Subcutaneous abdominal adipose tissue (tissue), 5 donors: ENCODE data around the gene SEMA6B.
A peak's percentile ranks its signal among the peaks of the same experiment; 100 is the strongest.

Experiments
- H3K27ac ChIP-seq: one replicate; pipeline ENCODE4 v1.7.0; 2013; ENCODE audit warnings: low read depth, mild to moderate bottlenecking, inconsistent platforms, low read length, moderate library complexity
- H3K27me3 ChIP-seq, 5 donors: one replicate each; pipeline ENCODE4 v1.7.0; 2013; ENCODE audit warnings: low read length in 5 of 5, inconsistent platforms in 1 of 5; ENCODE audit not compliant: control insufficient read depth in 5 of 5, insufficient read depth in 4 of 5
- H3K36me3 ChIP-seq, 5 donors: one replicate each; pipeline ENCODE4 v1.7.0; 2013; ENCODE audit warnings: low read length in 5 of 5; ENCODE audit not compliant: control insufficient read depth in 5 of 5, insufficient read depth in 5 of 5
- H3K4me1 ChIP-seq, 5 donors: one replicate each; pipeline ENCODE4 v1.7.0; 2013; ENCODE audit warnings: low read length in 5 of 5, mild to moderate bottlenecking in 3 of 5, moderate library complexity in 1 of 5; ENCODE audit not compliant: control insufficient read depth in 5 of 5, insufficient read depth in 5 of 5
- H3K4me3 ChIP-seq, 5 donors: one replicate each; pipeline ENCODE4 v1.7.0; 2013; ENCODE audit warnings: low read length in 5 of 5, low read depth in 1 of 5
- H3K9ac ChIP-seq, 5 donors: one replicate each; pipeline ENCODE4 v1.7.0; 2013; ENCODE audit warnings: low read length in 5 of 5, mild to moderate bottlenecking in 4 of 5, moderate library complexity in 3 of 5
- H3K9me3 ChIP-seq, 5 donors: one replicate each; pipeline ENCODE4 v1.7.0; 2013; ENCODE audit warnings: low read length in 5 of 5; ENCODE audit not compliant: control insufficient read depth in 5 of 5
- donor health status: healthy.
- donor health status: healthy.
- donor health status: healthy.
- donor health status: healthy.
- donor health status: healthy.

Gene SEMA6B

GRCh38 chr19:4511300-4512054 lies 48.0 kb downstream of the SEMA6B start:
- Histone ChIP-seq H3K9ac (no peak overlapping the region), H3K27ac (peak overlapping the region; percentile 6), H3K9me3 (peaks cover 0 to 3% (median 0%) of the 10 kb centered on the region in 5 donors), H3K36me3 (peaks cover 0 to 63% (median 42%) of the 10 kb centered on the region in 5 donors), H3K4me1 (peaks cover 0 to 56% (median 37%) of the 10 kb centered on the region in 5 donors), H3K4me3 (peak overlapping the region in 3 of 5 donors; percentile 7 to 62 (median 32)), H3K27me3 (no peaks in the 10 kb centered on the region)

DNA sequence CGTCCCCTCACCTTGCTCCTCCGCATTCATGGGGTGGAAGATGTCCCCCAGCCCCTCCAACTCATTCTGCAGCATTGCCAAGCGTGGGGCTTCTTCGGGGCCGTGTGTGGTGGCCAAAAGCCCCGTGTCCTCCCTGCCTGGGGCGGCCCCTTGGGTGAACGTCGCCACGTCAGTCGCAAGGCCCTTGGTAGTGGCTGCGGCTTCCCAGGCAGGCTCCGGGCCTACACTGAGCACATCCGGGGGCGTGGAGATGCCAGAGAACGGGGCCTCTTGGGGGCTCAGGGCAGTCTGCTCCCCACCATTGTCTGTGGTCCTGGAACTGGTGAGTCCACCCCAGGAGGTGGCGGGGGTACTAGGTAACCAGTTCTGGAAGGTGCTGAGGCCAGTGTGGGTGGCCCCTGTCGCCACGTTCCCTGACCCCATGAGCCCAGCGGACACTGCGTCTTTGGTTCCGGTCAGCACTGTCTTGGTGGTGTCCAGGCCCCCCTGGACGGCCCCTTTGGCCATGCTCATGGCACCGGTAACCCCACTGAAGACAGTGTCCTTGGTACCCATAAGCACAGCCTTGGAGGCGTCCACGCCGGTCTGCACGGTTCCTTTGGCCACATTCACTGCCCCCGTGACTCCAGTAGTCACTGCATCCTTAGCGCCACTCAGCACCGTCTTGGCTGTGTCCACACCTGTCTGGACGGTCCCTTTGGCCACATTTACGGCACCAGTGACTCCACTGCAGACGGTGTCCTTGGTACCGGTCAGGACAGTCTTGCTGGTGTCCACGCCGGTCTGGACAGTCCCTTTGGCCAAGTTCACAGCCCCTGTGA lies 48.8 kb downstream of the SEMA6B start:
- no peak overlapping the region for H3K27ac ChIP-seq
- H3K27me3 ChIP-seq, result no peaks in the 10 kb centered on the region
- H3K4me3 ChIP-seq, result peak overlapping the region in 3 of 5 donors; percentile 7 to 62 (median 32)
- peaks cover 0 to 55% (median 34%) of the 10 kb centered on the region in 5 donors for H3K4me1 ChIP-seq
- peaks cover 0 to 63% (median 40%) of the 10 kb centered on the region in 5 donors for H3K36me3 ChIP-seq
- no peak overlapping the region for H3K9ac ChIP-seq
- peaks cover 0 to 3% (median 0%) of the 10 kb centered on the region in 5 donors for H3K9me3 ChIP-seq

GRCh38 chr19:4508698-4509097 lies 50.8 kb downstream of the SEMA6B start:
- Histone ChIP-seq H3K9ac (peak overlapping the region in 1 of 5 donors; percentile 22), H3K27me3 (no peaks in the 10 kb centered on the region), H3K9me3 (peaks cover 0 to 3% (median 0%) of the 10 kb centered on the region in 5 donors), H3K4me1 (peaks cover 7 to 63% (median 38%) of the 10 kb centered on the region in 5 donors), H3K27ac (peak overlapping the region; percentile 90), H3K36me3 (peaks cover 0 to 69% (median 46%) of the 10 kb centered on the region in 5 donors), H3K4me3 (peak overlapping the region; percentile 26 to 70 (median 47))

GRCh38 chr19:4507804-4508203 lies 51.7 kb downstream of the SEMA6B start:
- H3K27ac ChIP-seq, result peak overlapping the region; percentile 90
- H3K9ac ChIP-seq, result no peak overlapping the region
- H3K4me1 ChIP-seq, result peaks cover 7 to 63% (median 46%) of the 10 kb centered on the region in 5 donors
- peak overlapping the region; percentile 22 to 51 (median 47) for H3K4me3 ChIP-seq
- peaks cover 0 to 3% (median 0%) of the 10 kb centered on the region in 5 donors for H3K9me3 ChIP-seq
- no peaks in the 10 kb centered on the region for H3K27me3 ChIP-seq
- peaks cover 0 to 69% (median 48%) of the 10 kb centered on the region in 5 donors for H3K36me3 ChIP-seq

DNA sequence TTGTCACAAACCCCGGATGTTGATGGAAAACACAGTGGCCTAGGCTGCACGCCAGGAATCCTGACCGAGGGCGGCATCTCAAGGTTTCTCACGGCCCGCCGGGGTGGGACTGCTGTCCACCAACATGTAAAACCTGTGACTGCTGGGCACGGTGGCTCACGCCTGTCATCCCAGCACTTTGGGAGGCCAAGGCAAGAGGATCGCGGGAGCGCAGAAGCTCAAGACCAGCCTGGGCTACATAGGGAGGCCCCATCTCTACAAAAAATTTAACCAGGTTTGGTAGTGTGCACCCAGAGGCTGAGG lies 52.4 kb downstream of the SEMA6B start:
- H3K4me1 ChIP-seq, result peaks cover 9 to 70% (median 52%) of the 10 kb centered on the region in 5 donors
- peaks cover 0 to 70% (median 55%) of the 10 kb centered on the region in 5 donors for H3K36me3 ChIP-seq
- H3K4me3 ChIP-seq, result peak overlapping the region in 4 of 5 donors; percentile 17 to 51 (median 48)
- no peaks in the 10 kb centered on the region for H3K27me3 ChIP-seq
- H3K9ac ChIP-seq, result peak overlapping the region in 1 of 5 donors; percentile 3
- peak overlapping the region; percentile 90 for H3K27ac ChIP-seq
- H3K9me3 ChIP-seq, result peaks cover 0 to 3% (median 0%) of the 10 kb centered on the region in 5 donors

- peak overlapping the region; percentile 90 for H3K27ac ChIP-seq
These were observed 52.9 kb downstream of the SEMA6B start for GRCh38 chr19:4506449-4507149.

DNA sequence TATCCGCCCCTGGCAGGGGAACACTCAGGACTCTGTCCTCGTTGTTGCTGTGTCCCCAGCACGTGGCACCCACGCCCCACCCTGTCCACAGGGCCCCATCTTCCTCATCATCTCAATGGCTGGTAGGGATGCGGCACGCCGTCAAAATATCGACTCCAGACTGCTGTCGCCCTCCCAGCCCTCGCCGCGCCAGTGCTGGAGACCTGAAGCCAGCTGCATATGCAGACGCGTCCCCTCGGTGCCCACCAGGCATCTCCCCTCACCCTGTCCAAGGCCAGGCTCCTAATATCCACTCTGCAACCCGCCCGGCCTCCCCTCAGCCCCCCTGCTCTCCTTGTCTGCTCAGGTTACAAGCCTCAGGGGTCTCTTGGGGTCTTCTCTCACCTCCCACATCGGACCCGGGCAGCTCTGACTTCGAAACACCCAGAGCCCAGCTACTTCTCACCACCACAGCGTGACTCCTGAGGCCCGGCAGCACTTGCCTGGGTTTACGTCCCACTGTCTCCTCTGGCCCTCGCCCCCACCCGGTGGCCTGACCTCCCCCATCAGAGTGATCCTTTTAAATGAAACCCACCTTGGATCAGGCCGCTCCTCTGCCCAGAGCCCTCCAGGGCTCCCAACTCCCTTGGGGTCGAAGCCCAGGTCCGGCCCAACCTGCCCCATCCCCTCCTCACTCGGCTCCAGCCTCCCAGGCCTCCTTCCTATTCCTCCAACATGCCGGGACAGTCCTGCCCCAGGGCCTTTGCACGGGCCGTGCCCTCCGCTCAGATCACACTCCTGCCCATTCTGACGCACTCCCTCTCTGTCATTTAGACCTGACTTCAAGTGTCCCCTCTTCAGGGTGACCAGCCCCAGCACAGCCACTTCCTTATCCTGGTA lies 53.7 kb downstream of the SEMA6B start:
- Histone ChIP-seq H3K9me3 (peaks cover 0 to 2% (median 0%) of the 10 kb centered on the region in 5 donors), H3K9ac (peak overlapping the region in 1 of 5 donors; percentile 5), H3K27ac (peak overlapping the region; percentile 90), H3K27me3 (no peaks in the 10 kb centered on the region), H3K4me1 (peaks cover 9 to 73% (median 56%) of the 10 kb centered on the region in 5 donors), H3K4me3 (peak overlapping the region in 1 of 5 donors; percentile 25), H3K36me3 (peaks cover 0 to 76% (median 67%) of the 10 kb centered on the region in 5 donors)

More at GRCh38 chr19:4506449-4507149, 52.9 kb downstream of the SEMA6B start:
- Histone ChIP-seq H3K4me1 (peaks cover 9 to 75% (median 56%) of the 10 kb centered on the region in 5 donors), H3K9ac (peak overlapping the region in 2 of 5 donors; percentile 3 to 5), H3K9me3 (peaks cover 0 to 3% (median 0%) of the 10 kb centered on the region in 5 donors), H3K4me3 (peak overlapping the region in 3 of 5 donors; percentile 25 to 48 (median 38)), H3K36me3 (peaks cover 0 to 72% (median 60%) of the 10 kb centered on the region in 5 donors), H3K27me3 (no peaks in the 10 kb centered on the region)

DNA sequence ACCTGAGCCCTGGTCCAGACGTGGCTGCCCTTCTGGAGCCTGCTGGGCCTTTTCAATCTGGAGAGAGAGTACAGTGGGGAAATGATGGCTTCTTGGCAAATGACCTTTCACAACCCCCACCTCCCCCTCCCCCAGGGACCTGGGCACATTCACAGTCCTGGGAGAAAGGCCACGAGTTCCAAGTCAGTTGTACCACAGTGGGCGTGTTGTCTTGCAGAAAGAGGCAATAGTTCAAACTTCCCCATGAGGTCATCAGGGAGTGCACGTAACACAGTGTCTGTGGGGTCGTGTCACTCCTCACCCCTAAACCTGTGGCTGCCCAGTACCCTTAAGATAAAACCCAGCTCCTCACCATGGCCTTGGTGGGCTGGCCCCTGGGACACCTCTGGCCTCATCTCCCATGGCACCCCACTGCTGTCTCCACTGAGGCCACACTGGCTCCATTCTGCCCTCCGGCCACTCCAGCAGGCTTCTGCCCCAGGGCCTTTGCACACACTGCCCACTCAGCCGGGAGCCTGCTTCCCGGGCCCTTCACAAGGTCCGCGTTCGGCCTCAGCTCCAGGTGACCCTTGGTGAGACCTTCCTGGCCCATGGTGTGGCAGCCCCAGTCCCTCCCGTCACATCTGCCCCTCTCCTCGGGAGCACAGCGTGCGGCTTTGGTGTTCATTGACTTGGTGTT lies 54.5 kb downstream of the SEMA6B start:
- Histone ChIP-seq H3K27ac (peak overlapping the region; percentile 90), H3K9me3 (no peaks in the 10 kb centered on the region), H3K4me1 (peaks cover 9 to 69% (median 56%) of the 10 kb centered on the region in 5 donors), H3K36me3 (peaks cover 0 to 81% (median 71%) of the 10 kb centered on the region in 5 donors), H3K27me3 (no peaks in the 10 kb centered on the region), H3K4me3 (peak overlapping the region in 2 of 5 donors; percentile 6 to 35), H3K9ac (peak overlapping the region in 1 of 5 donors; percentile 48)
